Stimulated activated CD4-positive, alpha-beta T cell treated with anti-CD3 and anti-CD28 coated beads, Interleukin-4, amount 100 ng/mL, for 24 hours (primary cell): ENCODE measurements around the gene DNHD1.

ENCODE experiments used
- DNase-seq: peaks from one replicate; pipeline ENCODE4 v3.0.0-alpha.2; 2020

The DNHD1 gene, protein sequence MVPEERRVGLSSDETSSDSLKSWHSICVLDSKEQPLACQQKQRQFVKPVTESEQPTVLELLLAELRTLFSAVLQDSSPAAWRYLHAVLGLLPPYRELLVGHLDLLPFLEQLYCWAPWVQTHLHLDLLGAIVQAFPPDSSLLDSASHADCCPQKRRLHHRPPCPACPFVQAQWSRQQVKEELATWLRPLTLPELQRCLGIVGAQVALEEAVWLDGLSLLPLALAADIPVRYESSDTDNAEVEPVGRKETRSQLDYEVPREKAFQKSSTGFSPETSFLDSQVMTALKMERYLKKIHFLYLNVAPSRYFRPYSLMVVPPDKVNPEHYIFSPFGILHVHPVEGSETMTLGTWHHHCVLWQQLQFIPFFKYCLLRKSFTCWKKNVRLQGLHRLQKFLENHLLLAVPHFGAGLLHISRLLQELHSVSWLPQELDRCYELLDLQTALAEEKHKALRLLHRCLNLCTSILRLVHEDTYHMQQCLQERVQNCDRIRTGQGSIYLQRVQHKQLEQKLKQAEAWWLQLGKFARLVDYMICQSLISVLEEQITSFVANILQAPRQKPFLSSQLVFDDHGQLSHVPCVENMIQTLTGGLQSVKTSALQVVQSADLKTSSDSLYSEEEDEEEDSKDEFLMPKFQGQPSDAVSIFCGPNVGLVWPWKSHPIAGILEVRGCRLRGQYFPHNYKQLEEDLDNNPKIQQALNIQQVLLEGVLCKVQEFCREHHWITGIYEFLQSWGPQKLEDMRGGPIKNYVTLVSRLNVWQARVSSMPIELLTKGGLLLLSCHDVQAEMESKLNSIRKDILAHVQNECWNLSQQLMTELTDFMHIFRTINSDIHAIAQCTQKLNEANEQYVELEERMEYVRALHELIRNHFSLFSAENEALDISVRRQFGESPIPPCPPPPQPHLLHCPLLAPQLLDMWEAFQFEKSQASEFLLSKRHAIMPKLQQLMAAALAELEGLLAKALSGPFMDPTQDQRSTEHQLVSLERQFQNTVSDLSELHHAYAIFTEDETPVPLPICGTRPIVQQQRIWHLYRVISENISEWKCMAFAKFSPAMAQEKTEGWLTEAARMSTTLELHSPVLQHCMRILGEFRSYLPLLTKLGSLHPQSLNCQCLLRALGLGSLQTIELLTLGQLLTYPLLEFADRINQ (N-terminal part only)

DNA sequence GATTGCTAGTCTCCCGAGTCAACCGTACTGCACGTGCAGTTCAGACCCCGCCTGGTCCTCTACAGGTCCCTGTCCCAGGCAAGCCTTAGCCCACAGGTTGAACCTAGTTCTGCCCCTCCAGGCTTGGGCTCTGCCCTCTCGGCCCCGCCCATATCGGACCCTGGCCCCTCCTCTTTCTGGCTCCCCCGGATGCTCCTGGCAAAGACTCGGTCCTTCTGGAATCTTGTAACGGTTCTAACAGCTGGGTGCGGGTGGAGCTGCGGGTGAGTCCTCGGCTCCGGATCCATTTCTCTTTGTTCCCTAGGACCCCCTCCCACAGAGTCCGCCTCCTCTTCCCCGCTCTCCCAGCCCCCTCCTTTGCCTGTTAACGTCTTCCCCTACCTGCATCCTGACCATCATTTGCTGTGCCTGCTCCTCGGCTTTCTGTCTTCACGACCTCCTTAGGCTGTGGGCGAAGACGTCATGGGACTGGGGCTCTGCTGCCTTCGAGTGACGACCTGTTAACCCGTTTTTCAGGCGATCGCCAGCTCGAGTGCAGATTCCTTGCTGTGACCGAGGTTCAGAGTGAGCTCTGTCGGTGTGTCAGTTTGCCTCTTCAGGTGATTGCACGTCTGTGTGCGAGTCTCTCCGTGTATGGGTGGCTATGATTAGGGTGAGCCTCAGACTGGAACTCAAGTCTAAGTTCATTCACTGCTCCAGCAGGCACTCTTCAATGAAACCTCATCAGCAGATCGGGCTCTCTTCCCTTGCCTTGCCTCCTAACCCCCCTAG is at the start of gene DNHD1:
Gene DNHD1 (plus strand): TSS at position 212 of the 771 bp plus-strand sequence. CDS start 936 bp downstream, outside the sequence.
- no peak for DNase-seq

DNA sequence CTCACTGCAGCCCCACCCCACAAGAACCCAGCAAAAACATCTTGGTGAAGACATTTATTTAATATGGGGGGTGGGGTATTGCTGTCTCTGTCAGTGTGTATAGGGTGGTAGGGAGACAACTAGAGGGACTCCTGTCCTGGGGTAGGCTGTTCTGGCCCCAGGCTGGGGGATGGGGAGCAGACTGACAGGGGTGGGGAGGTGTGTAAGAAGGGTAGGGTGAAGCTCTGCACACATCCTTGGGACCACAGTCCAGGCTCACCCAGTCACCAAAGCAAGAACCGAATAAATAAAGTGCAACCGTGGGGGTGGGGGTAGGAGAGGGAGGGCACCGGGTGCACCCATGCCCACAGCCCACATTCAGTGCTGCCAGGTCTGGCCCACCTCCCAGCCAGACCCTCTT is 48.5 kb upstream of the DNHD1 start:
- no peak for DNase-seq

DNA sequence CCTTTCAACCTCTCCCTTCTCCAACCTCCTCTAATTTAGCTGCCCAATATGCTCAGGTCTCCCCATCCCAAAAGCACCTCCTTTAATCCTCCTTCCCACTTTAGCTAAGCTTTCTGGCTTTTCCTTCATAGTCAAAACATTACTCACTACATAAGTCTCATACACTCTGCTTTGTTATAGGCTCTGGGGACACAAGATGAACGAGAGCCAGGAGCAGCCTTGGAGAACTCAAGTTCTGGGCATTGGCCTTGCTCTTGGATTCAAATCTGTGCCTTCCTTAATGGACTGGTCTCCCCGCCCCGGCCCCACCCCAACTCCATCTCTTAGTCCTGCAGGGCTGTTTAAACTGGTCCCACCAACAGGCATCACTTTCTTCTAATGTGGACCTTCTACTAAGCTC is 44.9 kb upstream of the DNHD1 start:
- no peak for DNase-seq

DNA sequence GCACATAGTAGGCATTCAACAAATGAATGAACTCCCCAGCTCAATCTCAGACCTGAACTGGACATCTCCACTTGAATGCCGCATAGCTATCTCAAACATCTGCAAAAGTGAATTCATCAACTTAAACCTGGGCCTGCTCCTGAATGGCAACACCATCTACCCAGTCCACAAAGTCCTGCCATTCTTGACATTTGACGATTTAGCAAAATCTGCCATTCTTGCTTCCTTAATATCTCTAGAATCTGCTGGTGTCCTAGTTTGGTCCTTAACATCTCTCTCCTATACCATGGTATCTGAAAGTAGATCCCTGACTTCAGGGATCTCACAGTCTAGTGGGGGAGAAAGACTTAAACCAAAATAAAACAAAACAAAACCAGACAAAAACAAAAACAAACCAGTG is 43.9 kb upstream of the DNHD1 start:
- DNase-seq: no peak

DNA sequence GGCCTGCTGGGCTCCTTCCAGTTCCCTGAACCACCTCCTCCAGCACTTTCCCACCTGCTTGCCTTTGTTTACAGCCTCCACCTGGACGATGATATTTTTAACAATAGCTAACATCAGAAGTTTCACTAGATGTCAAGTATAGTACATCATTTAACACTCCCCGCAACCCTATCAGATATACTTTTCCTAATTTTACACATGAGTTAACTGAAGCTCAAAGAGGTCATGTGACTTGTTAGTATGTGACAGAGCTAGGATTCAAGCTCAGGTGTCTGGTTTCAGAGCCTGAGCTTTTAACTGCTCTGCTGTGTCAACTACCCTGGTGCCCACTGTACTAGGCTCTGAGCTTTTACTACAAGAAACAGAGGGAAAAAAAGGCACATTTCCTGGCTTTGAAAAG is 42.0 kb upstream of the DNHD1 start:
- no peak for DNase-seq

DNA sequence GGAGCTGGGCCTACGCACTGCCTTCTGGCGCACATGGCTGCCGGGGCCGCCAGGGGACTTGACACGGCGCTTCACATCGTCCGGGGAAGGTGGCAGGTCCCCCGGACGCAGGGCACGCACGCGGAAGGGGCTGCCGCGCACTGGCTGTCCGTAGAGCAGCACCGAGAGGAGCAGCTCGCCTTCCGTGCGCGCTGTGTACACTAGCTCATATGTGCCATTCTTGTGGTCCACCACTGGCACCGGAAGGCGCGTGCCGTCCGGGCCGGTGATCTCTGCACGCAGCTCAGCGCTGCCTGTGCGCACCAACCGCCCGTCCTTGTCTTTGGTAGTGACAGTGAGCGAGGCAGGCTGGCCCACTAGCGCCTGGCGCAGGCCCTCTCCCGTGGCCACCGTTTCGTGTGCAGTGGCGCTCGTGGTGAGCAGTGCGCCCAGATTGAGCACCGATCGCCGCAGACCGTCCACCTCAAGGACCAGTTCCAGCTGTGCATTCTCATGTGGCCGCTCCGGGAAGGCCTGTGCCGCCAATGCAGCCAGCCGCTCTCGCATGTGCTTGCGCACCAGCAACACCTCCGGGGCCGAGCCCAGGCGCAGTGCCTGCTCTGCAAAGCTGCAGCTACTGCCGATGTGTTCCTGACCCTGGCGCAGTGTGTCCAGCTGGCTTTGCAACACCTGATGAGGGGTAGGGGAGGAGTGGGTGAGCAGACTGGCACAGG is 40.6 kb upstream of the DNHD1 start:
- DNase-seq: no peak

DNA sequence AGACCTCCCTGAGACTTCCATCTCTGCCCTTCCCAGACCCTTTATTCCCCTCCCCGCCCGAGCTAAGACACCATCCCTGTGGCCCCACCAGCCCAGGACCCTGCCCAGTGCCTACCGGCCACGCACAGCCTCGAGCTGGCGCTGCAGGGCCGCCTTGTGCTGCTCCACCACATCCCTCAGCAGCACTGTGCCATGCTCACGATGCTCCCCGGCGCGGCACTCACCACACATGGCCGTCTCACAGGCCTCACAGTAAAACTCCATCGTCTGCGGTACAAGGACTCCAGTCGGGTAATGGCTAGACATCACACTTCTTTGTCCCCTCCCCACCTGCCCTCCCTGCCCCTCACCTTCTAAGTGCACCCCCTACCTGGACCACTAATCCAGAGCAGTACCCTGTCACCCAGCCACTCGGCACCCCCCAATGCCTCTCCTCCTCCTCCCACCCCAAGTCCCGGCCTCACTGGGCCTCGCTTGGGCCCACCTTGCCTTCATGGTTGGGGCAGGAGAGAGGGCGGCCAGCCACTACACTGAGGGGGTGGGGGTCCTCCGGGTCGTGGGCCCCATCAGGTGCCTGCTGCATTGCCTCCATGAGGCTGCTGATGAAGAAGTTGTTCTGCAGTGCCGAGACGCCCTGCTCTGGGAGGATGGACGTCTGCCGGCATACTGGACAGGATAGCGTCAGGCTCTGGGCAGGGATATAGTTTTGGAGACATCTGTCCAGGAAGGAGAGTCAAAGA is 39.3 kb upstream of the DNHD1 start:
- no peak for DNase-seq

DNA sequence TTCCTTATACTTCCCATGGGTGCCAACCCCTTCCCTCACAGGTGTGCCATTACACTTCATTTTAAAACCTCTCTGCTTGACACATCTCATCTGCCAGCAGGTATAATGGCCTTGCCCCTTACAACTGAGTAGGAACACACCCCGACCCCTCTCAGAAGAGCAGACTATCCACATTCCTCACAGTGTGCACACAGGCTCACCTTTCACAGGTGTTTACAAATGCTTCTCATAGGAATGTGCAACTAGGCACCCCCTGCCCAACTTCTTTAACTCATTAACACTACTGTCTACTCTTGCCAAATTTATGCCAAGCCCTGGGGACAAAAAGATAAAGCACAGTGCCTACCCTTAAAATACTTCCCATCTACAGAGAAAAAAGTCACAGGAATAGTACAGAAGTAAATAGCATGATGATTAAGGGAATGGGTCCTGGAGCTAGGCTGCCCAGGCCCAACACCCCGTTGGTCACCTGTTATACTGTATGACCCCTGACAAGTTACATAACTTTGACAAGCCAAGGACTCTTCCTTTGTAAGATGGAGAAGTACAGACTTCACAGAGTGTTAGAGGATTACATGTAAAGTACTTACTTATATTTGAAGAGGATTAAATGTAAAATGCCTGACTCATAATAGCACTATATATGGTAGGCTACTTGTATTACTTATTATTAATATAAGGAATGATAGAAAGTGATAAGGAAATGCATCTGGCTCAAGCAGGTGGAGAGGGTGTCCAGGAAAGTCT is 38.6 kb upstream of the DNHD1 start:
- no peak for DNase-seq

DNA sequence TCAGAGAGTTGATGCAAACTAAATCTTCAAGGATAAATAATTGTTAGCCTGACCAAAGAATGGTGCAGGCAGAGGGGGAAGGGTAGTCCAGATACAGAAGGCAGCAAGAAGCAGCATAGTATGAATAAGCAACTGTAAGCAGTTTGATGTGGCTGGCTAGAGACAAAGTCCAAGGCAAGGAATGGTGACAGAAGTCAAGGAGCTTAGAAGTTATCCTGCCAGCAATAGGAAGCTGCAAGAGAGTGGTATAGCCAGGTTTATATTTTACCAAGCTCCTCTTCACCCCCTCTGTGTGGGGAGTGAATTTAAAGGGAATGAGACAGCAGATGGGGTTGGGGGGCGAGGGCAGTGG is 38.0 kb upstream of the DNHD1 start:
- no peak for DNase-seq

DNA sequence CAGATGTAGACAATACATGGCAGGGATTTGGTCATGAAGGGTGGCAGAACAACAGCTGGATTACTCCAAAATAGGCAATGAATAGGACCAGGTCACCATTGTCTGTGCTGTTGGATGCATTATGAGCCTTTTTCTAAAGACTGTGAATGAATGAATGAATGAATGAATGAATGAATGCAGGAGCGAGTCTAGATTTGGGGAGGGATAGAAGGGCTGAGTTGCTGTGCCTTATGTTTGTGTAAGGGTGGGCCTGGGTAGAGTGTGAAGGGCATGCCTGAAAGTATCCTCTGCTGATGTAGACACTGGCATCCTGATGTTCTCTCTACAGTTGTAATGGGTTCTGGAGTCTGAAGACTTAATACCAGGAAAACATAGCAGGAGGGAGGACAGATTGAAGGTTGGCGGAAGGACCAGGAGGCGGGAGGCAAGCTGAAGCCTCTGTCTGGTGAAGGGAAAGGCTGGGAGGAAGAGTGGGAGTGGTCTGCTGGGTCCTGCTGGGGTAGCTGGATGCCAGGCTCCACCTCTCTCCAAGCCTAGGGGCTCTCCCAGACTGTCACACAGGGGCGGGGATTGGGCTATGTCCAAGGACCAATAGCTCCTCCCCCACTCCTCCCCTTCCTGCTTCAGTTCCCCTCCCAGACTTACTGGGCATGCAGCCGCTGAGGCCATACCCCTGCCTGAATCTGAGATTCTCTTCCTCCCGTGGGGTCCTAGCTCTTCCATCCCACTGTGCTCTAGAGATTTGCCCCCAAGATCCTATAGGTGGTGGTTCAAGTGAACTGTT is 28.2 kb upstream of the DNHD1 start:
- DNase-seq: no peak

DNA sequence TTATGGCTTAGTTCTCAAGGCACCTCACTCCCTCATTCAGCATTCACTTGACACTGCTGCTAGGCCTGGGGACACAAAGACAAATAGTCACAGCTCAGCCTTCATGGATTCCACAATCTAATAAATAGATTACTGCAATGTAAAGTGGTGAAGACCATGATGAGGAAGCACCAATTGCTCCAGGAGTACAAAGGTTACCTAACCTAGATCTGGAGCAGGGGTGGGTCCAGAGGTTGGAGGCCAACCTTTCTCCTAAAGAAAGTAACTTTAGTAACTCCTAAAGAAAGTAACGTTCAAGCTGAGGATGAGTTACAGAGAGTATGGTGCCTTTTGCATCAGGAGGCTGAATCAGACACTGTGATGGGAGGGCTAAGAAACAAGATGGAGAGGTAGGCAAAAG is 27.5 kb upstream of the DNHD1 start:
- DNase-seq: no peak

DNA sequence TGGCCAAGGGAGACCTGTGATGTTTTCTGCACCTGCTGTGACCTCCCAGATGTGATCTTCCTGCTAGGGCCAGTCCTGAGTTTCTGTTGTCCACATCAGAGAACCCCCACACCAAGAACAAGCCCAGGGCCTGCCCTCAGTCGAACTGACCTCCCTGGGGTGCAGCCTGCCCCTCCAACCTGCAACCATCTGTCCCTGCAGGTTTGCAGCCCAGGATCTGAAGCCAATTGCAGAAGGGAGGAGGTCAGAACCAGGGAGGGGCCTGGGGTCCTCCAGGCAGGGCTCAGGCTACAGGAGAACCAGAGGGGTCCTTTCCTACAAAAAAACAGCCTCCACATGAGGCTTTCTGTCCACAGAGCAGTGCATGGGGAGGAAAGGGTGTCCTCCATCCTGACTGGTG is 24.1 kb upstream of the DNHD1 start:
- DNase-seq: no peak

DNA sequence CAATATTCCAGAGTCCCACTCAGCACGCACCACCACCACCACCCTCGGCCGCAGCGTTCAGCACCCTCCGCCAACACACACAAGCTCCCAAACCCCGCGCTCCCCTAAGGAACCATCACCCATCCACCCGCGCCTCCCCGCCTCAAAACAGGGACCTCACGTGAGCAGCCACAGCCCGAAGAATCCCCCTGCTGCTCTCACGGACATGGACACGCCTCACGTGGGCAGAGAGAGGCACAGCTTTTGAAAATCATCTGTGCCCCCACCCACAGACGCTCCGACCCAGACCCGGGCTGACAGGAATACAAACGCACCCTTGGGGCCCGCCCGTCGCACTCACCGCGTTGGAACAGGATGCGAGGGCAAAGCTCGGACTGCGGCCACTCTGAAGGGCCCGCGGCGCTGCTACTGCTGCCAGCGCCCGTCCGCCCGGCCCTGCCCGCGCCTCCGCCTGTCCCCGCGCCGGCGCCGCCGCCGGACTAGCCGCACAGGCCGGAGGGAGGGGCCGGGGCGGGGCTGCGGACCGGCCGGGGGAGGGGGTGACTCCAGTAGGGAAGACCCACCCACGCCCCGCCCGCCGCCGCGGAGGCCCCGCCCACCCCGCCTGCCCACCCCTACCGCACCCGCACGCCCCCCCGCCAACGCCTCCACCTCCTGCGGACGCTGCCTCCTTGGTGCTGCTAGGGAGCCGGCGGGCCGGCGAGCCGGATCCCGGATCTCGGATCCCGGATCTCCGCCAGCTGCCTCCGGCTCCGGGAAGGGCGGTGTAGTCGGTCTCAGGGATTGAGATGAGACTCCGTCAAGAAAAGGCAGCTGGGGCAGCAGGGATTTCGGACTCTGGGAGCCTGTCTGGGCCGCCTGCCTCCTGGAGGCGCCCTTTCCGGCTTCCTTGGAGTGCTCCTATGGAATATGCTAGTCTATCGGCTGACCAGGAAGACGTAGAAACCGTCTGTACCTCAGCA is 23.3 kb upstream of the DNHD1 start, which contains the start of gene TRIM3:
Gene TRIM3 (minus strand): TSS at position 491 of the 962 bp plus-strand sequence. CDS start 8,246 bp downstream, outside the sequence.
- peak; percentile 61 for DNase-seq

DNA sequence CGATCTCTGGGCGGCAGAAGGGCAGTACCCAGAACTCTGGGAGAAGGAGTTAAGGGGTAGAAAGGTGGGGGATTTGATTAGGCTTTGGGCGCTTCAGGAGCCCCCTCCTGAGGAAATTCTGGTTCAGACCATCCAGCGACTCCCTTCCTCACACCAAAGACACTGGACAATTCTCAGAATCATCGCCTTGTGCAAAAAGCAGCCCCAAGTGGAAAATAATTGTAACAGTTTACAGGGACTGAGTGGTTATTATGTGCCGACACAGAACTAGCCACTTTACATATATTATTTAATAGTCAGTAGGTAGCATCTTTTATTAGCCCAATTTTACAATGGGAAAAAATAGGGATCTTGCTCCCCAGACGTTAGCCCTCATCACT is 22.7 kb upstream of the DNHD1 start:
- no peak for DNase-seq

DNA sequence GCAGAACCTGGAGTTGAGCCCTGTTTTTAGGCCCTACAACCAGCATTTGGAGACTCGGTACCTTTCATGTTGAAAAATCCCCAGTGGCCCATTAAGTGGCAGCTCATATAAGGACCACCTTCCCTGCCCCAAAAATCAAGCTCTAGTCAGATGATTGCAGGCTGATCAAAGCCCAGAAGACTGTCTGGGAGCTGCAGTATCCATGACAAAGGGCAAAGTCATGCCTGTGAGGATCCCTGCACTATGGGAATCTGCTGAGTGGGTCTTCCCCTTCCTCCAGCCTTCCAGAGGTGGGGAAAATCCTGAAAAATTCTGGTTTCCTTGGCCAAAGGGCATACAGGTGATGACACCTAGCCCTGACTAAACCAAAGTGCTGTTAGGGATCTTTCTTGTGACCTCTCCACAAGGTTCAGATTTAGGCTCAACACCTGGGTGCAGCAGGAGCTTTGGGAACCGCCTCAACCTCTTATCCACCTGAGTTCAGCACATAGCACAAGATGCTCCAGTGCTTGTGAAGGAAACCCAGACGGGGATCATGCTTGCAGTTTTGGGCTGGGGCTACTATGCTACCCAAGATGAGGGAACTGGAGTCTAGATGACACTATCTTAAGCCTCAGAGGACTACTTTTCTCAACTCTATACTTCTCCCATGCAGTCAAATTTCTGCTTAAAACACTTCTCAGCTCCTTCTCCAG is 22.1 kb upstream of the DNHD1 start:
- DNase-seq: no peak

DNA sequence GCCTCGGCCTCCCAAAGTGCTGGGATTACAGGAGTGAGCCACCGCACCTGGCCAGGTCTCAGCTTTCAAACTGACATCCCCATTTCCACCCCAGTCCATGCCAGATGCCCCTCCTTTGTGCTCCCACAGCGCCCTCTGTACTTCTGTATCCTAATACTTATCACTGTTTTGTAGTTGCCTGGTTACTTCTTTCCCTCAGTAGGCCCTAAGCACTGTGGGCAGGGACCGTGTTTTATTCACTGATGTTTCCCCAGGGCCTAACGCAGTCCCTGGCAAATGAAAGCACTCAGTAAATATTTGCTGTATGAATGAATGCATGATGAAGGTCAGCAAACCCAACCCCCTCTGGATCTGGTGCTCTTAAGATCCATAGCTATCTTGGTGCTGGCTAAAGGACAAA is 21.1 kb upstream of the DNHD1 start:
- no peak for DNase-seq

DNA sequence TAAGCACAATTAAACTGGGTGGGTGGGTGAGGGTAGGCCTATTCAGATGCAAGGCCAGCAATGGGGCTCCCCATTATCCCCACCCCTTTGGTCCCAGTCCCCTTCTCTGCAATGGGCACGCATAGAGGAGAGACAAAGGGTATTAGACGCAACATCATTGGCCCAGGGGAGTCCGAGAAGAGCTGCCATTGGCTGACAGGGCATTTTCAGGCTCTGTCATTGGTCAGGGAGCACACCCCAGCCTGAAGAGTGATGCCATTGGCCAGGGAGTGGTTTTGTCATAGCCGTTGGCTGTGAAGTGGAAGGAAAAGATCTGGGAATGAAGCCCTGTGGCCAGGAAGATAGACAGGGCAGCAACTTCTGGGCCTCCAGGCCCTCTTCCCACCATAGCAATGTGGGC is 20.5 kb upstream of the DNHD1 start:
- DNase-seq: no peak
